Fibroblast of lung (primary cell): ENCODE results near the gene ZNF654.

ENCODE experiments used
- EZH2 ChIP-seq: IDR thresholded peaks from 2 replicates; pipeline ENCODE4 v1.5.1; 2012; ENCODE audit warnings: low read length, control low read depth, mild to moderate bottlenecking; ENCODE audit errors: missing control alignments
- TF ChIP-seq, protein P1 (sequence below), 2 donors: IDR thresholded peaks in 1 of 2; conservative IDR thresholded peaks in 1 of 2; 1 replicate in 1 of 2; 2 replicates in 1 of 2; pipeline ENCODE4 v1.5.1; 2011 to 2012; ENCODE audit warnings: low read length in 2 of 2, control low read depth in 1 of 2, inconsistent platforms in 1 of 2, low read depth in 1 of 2, mild to moderate bottlenecking in 1 of 2

DNA sequence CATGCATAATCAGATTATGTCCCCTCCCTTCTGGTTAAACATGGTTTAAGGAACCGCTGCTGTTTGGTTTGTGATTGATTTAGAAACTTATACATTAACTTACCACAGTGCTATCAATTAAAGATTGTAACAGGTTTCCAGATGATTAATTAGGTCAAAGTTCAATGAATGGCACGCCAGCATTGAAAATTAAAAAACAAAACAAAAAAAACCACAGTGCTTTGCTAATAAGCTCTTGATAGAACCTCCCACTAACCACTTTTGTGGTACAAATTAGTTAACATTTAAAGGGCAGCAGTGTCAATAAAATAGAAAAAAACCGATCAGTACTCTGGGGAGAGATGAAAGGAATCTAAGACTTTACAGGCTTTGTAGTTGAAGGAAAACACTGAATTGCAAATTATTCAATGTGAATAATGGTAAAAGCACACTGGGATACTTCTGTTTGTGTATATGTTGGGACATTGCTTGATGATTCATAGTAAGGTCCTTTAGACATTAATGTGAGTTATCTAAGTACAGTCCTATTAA lies 83.1 kb downstream of the ZNF654 start:
- TF ChIP-seq, protein P1, sequence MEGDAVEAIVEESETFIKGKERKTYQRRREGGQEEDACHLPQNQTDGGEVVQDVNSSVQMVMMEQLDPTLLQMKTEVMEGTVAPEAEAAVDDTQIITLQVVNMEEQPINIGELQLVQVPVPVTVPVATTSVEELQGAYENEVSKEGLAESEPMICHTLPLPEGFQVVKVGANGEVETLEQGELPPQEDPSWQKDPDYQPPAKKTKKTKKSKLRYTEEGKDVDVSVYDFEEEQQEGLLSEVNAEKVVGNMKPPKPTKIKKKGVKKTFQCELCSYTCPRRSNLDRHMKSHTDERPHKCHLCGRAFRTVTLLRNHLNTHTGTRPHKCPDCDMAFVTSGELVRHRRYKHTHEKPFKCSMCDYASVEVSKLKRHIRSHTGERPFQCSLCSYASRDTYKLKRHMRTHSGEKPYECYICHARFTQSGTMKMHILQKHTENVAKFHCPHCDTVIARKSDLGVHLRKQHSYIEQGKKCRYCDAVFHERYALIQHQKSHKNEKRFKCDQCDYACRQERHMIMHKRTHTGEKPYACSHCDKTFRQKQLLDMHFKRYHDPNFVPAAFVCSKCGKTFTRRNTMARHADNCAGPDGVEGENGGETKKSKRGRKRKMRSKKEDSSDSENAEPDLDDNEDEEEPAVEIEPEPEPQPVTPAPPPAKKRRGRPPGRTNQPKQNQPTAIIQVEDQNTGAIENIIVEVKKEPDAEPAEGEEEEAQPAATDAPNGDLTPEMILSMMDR (conservative IDR thresholded peaks at IDR 0.05 in 1 of 2, IDR thresholded peaks at IDR 0.05 in 1 of 2; ENCODE audit: low read depth in 1 of 2, low read length in 2 of 2) = no peak
- TF ChIP-seq EZH2 = no peak
